A673 (cell line): ENCODE results near the gene DEXI.

Experiments used
- CTCF ChIP-seq: fragments of 300-800, 200-600 bp; sonication (generic); conservative IDR thresholded peaks from 2 replicates; pipeline ENCODE4 v1.5.1; 2017; ENCODE audit warnings: low read depth, mild to moderate bottlenecking, antibody characterized with exemption, low read length, moderate library complexity, mixed read lengths
- EZH2 ChIP-seq: fragments of 200-600 bp; sonication (generic); IDR thresholded peaks from 2 replicates; pipeline ENCODE4 v1.6.1; 2017; ENCODE audit warnings: borderline replicate concordance, low read depth, mild to moderate bottlenecking, mixed read lengths, antibody characterized with exemption, low read length; ENCODE audit not compliant: poor library complexity, severe bottlenecking

DNA sequence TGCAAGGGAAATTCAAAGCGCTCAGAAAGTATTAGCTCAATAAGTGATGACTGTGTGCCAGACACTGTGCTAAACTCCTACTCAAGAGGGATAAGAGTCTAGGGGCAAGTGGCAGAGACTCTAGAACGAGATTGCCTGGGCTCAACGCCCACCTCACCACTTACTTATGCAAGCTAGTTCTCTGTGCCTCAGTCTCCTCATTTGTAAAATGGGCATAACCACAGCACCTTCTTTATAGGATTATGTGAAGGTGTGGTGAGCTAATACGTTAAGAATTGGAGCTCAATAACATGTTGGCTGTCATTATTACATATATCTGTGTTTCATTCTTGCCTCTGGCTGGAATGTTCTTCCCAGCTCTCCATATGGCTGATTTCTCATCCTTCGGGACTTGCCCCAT is 15.4 kb downstream of the DEXI start:
- TF ChIP-seq CTCF (no peak), EZH2 (no peak)
